ENCODE data around the gene WDR45B.

DNA sequence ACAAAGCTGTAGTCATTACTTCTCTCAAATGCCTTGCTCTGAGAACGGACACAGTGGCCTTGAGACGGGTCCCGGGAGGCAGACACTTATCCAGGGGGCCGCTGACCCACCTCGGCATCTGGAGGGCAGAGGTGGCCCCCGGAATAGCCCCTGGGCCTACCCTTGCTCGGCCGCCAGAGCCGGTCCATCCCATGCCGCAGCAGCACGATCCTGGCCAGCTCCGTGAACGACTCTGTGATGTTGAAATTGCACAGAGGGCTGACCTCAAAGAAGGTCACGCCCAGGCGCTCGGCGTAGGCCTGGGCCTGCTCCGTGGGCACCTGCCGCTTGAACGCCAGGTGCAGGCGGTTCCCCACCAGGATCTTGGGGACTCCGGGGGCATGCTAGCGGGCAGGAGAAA is 10.1 kb upstream of the WDR45B start:
- TF ChIP-seq CTCF (IDR thresholded peaks at IDR 0.05) (no peak), E2F1 (CRISPR knock-in tag; IDR thresholded peaks at IDR 0.05) (no peak), MAX (CRISPR knock-in tag; IDR thresholded peaks at IDR 0.05) (no peak), ZNF512 (CRISPR knock-in tag; IDR thresholded peaks at IDR 0.05; ENCODE audit: borderline replicate concordance) (no peak)
